ENCODE results near the gene SUDS3.

- TF ChIP-seq CTCF (IDR thresholded peaks at IDR 0.05), result no peak
- TF ChIP-seq POLR2A (IDR thresholded peaks at IDR 0.05), result no peak
- no peak for TF ChIP-seq POLR2AphosphoS5 (IDR thresholded peaks at IDR 0.05)
Measured at GRCh38 chr12:118354903-118355302, 21.5 kb upstream of the SUDS3 start.

Measured in breast epithelium (tissue), 3 donors.